A549 treated with AZD9567 at 1 μM for 4 hours (cell line): Measurements from ENCODE around the gene PLAC8L1. TPM values are rescaled to one million over a fixed set of nuclear protein-coding genes. Genes with fewer than 3 reads are reported as not detected.

Experiments
- total RNA-seq: library from RNA; stranded (reverse); fragments of 200-300 nt; extraction: Qiagen RNA extraction; gene quantifications from 5 replicates; pipeline ENCODE4 v1.2.3, GENCODE V29; 2022; ENCODE audit not compliant: insufficient read depth

PLAC8L1 gene
- 0.21 to 0.24 TPM in 2 of 5 replicates, not detected in the others for total RNA-seq

GRCh38 chr5:146105477-146105876 lies at the start of gene PLAC8L1:
Gene PLAC8L1, minus strand, starts transcription at chr5:146105577. Its CDS starts 1,266 bp downstream, at chr5:146104311.

Other genes with a start within 250 kb of the PLAC8L1 start
- not detected in 5 replicates for gene GRXCR2, start 232.6 kb downstream of the PLAC8L1 start, total RNA-seq
- 1.7 to 2.3 TPM (median 1.8 TPM) in 5 replicates for gene SH3RF2, start 169.0 kb downstream of the PLAC8L1 start, total RNA-seq
- 46.3 to 59.2 TPM (median 51.3 TPM) in 5 replicates for gene LARS1, start 77.1 kb upstream of the PLAC8L1 start, total RNA-seq
- gene RBM27, start 98.0 kb upstream of the PLAC8L1 start, total RNA-seq: 10.5 to 14.9 TPM (median 12.1 TPM) in 5 replicates
- gene POU4F3, start 233.3 kb upstream of the PLAC8L1 start, total RNA-seq: 0.11 to 0.14 TPM (median 0.13 TPM) in 4 of 5 replicates, not detected in the other